ENCODE results near the gene CADM4.
"Not testable (repeated sequence)": the region's sequence is repeated elsewhere in the genome, so short reads cannot be mapped to it uniquely, and the experiment has no call there.

- TF ChIP-seq CTCF (conservative IDR thresholded peaks at IDR 0.05); ZFX (IDR thresholded peaks at IDR 0.05): not testable (repeated sequence)
Measured at GRCh38 chr19:43682269-43682668, 42.6 kb upstream of the CADM4 start.
